Astrocyte (in vitro differentiated cells and primary cell): ENCODE data around the gene SNRNP70.
"Not testable (repeated sequence)": the region's sequence is repeated elsewhere in the genome, so short reads cannot be mapped to it uniquely, and the experiment has no call there.

Experiments used
- CTCF ChIP-seq: IDR thresholded peaks from 2 replicates; pipeline ENCODE4 v1.5.1; 2011; ENCODE audit warnings: low read depth, mild to moderate bottlenecking, inconsistent platforms, low read length, moderate library complexity; ENCODE audit not compliant: insufficient read depth
- EZH2 ChIP-seq: IDR thresholded peaks from 2 replicates; pipeline ENCODE4 v1.6.1; 2012; ENCODE audit warnings: mild to moderate bottlenecking, low read length, inconsistent platforms; ENCODE audit not compliant: insufficient read depth

- not testable (repeated sequence) for TF ChIP-seq CTCF, EZH2
Measured at GRCh38 chr19:49038111-49038510, 47.1 kb upstream of the SNRNP70 start.
